ENCODE data around the gene LAD1.

LAD1 gene

DNA sequence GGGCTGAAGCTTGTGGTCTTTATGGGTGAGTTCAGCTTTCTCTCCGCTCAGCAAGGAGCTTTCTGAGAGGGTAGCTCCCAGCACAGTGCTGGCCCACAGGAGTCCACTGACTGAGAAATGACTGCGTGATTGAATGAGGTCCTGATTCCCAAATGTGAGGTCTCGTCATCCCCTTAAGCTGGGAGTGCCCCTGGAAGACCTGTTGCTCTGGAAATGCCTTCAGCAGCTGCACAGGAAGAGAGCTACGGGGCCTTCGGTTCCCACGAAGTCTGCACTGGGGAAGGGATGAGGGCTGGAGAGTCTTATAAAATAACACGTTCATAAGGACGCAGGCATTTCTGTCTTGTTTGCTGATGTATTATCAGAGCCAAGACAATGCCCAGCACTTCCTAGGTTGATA, 35.7 kb downstream of the LAD1 start:
- no peak for DNase-seq (ENCODE audit: low read depth)

DNA sequence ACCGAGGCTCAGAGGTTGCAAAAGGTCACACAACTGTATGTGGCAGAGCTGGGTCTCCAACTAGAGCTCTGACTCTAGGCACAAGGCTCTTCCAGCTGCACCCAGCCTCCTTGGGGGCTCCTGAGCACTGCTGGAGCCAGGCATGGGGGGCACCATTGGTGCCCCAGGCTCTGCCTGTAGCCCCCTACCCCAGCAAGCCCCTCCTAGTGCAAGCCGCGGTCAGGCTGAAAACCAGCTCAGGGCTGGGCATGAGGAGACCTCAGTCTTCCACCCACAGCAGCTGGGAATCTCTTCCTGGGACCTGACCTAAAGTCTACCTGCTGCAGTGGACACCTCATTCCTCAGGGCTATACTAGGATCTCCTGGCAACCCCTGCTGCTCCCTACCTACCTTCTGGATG, 36.2 kb downstream of the LAD1 start:
- DNase-seq (ENCODE audit: low read depth), result no peak

DNA sequence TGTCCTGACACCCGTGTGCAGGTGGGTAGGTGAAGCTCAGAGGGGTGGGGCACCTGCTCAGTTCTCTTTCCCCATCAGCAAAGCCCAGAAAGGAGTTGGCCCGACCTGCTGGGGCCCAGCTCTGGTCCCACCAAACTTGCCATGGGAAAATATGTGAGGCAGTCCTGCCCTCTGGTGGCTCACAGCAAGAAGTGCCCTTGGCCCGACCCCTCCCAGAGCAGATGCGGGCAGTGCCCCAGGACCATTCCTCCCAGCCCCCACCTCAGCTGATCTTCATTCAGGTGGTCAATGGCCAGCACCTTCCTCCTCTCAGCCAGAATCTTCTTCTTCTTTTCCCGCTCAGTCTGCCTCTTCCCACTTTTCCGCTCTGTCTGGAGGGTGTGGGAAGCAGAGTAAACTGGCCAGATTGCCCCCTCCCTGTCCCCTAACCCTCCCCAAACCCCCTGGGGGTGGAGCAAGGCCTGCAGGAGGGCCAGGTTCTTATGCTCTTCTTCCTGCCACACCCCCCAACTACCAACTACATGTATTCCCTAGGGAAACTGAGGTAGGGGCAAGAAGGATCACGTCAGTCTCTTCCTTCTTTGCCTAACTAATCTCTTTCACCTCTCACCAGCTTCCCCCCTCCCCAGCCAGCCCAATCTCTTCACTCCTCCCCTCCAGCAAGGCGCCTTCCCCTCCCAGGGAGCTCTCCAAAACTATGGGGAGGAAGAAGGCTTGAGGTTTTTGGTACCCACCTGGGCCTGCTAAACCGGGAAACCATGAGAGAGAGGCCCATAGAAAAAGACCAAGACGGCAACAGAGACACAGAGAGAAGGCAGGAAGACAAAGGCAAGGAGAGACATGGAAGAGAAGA, 37.2 kb downstream of the LAD1 start:
- DNase-seq (ENCODE audit: low read depth), result no peak

DNA sequence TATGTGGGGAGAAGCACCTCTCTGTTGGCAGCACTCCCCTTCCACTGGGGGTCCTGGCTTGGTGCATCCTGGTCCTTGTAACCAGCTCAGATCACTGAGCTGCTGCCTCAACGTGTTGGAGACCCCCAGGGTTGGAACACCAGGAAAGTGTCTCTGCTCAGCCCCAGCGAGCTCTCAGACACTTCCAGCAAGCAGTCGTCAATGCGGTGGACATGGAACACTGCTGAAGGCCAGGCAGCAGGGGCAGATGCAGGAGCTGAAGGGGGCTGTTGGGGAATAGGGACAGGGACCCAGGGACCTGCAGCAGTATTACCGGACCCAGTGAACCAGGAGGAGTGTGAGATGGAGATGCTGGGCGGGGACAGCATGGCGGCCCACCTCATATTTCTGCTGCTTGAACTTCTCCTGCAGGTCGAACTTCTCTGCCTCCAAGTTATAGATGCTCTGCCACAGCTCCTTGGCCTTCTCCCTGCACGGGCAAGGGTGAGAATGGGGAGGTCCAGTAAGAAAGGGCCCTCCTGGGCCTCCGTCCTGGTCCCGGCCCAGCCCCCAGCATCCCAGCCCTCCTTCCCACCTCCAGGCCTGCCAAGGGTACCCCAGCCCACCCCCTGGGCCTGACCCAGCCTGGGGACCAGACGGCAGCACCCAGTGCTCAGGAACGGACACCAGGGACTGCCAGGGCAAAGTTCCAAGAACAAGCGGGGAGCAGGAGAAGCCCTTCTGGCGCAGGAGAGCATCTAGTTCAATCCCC, 38.0 kb downstream of the LAD1 start:
- DNase-seq (ENCODE audit: low read depth), result no peak

DNA sequence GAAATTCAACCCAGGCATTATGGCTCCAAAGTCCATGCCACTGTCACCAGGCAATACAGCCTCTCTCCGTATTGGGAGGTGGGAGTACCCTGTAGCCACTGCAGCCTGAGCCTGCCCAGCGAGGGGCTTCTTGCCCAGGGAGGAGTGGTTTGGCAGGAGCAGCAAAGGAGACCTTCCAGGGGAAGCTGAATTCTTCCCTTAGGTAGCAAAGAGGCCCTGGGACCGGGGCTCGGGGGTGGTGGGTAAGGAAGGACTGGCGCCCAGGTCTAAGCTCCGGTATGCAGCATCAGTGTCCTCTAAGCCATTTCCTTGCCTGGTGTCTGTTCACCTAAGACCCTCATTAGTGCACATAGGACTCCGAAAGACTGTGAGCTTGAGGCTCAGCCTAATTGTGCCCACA, 38.6 kb downstream of the LAD1 start:
- DNase-seq (ENCODE audit: low read depth), result no peak

DNA sequence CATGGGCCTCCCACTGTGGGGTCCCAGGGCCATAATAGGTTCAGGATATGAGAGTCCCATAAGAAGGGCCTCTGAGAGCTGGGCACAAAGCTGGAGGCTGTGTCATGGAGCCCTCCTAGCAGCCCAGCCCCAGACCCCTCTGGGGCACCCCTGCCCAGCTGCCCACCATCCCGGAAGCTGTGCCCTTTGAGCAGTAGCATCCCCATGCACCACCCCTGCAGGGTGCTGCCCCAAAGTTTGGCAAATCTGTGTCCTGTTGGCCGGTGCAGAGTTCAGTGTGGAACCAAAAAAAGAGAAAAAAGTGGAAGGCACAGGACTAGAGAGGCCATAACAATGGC, 39.3 kb downstream of the LAD1 start:
- no peak for DNase-seq (ENCODE audit: low read depth)

DNA sequence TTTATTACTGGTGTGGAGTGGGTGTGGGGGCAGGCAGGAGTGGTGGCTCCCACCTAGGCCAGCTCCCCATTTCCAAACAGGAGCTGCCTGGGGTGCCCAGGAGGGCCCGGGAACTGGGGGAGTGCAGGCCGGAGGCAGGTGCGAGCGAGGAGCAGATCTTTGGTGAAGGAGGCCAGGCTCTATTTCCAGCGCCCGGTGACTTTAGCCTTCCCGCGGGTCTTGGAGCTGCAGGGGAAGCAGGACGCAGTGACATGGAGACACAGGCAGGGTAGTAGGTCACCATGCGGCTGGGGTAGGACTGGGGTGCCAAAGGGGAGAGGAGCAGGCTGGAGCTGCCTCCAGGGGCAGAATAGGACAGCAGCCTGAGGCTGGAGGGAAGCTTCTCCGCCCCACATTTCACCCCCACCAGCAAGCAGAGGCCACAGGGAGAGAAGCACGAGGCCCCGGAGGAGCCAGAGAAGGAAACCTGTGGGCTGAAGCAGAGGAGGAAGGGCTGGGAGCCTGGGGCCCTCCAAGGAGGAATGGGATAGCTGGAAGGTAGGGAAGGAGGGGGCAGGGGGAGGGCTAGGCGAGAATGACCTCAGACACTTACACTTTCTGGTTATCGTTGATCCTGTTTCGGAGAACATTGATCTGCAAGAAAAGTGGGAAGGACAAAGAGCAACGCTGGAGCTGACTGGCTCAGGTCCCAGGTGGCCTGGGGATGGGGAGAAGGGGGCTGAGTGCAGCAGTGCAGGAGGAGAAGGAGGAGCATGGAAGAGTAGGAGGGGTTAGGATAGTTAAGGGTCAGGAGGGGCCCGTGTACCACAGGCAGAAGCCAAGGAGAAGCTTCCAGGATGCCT, 39.9 kb downstream of the LAD1 start:
- DNase-seq (ENCODE audit: low read depth), result no peak

DNA sequence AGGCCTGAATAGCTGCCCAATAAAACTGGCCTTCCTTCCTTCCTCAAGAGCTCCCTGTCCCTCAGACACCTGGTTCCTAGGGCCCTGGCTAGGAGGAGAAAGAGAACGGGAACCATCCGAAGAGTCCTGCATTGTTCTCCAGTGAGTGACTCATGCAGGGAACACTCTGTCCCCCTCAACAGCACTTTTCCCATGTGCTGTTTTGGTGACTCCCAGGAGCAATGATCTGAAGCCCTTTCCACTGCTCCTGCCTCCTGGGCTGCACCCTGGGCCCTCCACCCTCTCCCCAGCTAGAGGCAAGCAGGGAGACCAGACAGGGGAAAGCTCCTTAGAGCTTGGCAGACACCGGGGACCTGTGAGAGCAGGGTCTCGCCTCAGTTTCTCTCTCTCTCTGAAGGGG, 40.5 kb downstream of the LAD1 start:
- DNase-seq (ENCODE audit: low read depth), result no peak

DNA sequence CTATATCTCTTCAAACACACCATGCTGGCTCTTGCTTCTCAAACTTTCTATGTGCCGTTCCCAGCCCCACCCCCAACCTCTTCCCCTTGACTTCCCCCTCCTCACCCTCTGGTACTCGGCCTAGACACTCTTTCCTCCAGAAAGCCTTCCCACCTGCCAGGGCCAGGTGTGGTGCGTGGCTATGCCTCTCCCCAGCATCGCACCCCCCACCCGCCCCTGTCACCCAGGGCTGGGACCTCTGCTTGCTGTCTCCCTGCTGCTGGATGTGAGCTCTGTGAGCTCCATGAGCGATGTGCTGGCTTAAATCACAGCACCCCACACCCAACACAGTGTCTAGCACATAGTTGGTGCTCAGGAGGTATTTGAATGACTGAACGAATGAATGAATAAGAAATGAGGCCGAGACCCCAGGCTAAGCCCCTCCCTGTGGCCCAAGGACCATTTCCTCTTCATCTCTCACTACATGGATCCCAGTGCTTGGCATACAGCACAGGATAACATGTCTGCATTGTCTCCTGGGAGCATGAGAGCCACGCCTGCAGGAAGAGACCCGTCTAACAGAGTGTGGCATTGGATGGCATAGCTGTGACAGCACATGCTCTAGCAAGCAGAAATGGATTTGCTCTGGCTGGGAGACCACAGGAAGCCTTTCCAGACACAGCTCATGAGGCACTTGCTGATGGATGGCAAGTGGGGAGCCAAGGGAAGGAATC, 41.3 kb downstream of the LAD1 start:
- no peak for DNase-seq (ENCODE audit: low read depth)

DNA sequence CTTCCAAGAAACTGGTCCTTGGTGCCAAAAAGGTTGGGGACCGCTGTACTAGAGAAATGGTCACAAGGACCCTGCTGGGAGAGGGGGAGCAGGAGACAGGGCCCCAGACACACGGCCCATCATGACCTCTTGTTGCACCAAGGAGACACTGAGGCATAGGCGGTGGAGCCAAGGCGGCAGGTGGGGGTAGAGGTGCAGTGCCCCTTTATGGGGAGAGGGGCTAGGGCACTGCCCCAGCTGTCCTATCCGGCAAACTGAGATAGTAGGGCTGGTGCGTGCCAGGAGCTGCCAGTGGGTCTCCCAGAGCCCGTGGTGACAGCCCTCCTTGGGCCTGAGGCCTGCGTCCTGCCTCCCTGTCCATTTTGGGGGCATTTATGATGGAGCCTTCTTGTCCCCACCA, 41.9 kb downstream of the LAD1 start:
- DNase-seq (ENCODE audit: low read depth), result no peak

DNA sequence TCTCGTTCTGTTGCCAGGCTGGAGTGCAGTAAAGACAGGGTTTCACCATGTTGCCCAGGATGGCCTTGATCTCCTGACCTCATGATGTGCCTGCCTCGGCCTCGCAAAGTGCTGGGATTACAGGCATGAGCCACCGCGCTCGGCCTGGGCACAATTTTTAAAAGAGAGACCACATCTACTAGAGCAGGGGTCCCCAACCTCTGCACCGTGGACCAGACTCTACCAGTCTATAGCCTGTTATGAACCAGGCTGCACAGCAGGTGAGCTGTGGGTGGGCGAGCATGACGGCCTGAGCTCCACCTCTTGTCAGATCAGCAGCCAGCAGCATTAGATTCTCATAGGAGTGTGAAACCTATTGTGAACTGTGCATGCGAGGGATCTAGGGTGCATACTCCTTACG, 42.4 kb downstream of the LAD1 start:
- DNase-seq (ENCODE audit: low read depth), result no peak

DNA sequence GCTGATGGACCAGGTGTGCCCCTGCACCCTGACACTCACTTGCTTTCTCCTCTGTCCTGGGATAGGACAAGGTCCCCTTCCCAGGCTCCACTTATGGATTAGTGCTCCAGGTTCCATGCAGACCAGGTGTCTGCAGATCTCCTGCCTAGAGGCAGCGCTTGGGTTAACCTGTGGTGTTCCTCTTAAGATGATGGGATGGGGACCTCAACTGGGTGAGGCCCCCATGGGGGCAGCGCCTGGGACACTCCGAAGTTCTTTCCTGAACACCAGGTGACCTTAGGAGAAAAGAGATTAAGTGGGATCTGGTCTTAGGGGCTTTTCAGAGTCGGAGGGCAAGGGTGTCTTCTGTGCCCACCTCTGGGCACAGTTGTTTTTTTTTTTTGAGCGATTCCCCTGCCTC, 42.9 kb downstream of the LAD1 start:
- no peak for DNase-seq (ENCODE audit: low read depth)

DNA sequence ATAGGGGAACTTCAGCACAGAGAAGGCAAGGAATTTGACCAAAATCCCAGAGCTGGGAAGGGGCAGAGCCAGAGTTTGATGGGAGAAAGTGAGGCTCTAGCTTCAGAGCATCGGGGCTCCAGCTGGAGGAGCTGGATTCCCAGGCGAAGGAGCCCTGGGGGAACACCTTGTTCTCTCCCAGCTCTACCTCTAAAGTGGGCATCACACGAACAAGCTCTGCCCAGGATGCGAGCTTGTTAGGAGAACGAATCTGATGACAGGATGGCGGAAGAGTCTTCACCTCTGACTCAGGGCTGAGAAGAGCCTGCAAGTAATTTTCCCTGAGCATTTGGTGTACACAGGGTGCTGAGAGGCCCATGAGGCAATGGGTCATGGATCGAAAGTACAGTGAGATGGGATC, 43.7 kb downstream of the LAD1 start:
- DNase-seq (ENCODE audit: low read depth), result no peak

DNA sequence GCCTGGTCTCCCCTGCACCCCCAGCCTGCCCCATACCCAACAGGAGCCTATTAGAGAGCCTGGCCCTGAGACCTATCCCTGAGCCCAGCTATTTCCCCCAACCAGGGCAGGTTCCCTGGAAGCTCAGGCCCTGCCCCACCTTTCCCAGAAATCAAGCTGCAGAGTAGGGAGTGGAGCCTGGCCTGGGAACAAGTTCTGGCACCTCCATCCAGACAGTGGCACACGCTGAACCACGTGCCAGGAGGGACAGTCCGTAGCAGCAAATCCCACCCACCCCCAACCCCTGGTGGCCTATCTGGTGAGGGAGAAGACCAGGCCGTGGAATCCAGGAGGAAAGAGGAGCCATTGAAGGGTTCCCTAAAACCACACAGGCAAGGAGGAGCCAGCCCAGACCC, 44.2 kb downstream of the LAD1 start:
- no peak for DNase-seq (ENCODE audit: low read depth)

DNA sequence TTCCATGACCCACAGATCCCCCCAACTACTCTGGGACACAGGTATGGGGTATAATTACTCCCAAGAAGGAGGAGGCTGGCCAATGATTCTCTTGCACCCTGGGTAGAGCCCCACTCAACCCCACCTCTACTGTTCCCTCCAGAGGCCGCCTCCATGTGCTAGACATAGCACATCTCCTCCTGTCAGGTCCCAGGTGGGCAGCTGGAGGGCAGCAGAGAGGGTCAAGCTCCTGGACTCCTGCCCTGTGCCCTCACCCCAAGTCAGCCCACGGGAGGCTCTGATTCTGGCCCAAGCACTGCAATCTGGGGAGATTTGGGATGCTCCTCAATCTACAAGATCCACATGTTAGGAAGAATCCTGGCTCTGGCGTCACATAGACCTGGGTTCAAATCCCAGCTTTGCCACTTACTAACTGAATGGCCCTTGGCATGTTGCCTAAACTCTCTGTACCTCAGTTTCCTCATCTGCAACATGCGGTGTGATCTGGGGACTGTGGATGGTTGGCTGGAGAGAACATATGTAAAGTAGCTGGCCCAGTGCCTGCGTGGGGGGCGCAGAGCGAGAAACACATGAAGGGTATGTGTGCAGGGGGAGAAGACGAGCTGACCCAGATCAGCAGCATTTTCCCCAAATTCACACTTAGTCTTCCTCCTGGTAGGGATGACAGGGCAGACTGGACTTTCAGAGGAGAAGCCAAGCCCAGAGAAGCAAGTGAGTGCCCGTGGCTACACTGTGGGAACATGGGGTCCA, 44.8 kb downstream of the LAD1 start:
- no peak for DNase-seq (ENCODE audit: low read depth)

DNA sequence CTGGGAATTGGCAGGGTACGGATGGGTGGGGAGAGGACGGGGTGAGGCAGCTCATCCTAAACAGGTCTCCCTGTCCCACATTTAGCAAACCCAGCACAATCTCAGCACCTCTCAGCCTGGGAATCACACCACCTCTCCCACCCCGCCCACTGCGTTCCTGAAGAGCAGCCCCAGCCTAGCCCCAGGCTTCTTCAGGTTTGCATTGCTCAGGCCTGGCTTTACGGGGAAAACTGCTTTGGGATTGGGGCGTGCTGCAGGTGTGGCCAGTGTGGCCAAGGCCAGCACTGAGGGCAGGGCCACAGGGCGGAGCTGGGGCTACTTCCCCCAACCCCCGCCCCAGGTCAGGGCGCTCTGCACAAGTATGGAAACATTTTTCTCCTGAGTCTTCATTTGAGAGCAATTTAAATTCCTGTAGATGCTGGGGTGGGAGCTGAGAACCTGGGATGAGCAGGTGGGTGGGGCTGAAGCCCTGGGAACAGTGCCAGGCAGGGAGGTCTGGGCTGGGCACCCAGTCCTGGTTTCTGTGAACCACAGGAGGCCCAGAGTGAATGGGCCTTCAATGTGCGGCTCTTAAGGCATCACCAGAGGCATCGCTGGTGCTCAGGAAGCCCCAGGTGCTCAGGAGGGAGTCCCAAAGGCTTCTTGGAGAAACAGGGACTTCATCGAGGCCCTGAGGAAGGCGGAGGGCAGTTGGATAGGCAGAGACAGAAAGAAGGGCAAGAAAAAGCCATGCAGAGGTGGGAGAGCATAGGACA, 45.8 kb downstream of the LAD1 start:
- no peak for DNase-seq (ENCODE audit: low read depth)

DNA sequence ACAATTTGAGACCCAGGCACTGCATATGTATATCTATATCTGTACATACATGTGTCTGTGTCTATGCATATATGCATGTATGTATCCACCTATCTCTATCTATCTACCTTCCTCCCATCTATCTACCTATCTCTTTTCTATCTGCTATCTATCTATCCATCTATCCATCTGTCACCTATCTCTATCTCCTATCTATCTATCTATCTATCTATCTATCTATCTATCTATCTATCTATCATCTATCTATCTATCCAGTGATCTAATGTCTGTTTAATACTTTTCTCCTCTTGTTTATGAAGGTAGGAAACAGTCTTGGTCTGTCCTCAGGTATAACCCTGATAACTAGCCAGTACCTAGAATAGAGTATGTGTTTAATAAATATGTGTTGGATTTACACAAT, 47.5 kb downstream of the LAD1 start:
- no peak for DNase-seq (ENCODE audit: low read depth)

DNA sequence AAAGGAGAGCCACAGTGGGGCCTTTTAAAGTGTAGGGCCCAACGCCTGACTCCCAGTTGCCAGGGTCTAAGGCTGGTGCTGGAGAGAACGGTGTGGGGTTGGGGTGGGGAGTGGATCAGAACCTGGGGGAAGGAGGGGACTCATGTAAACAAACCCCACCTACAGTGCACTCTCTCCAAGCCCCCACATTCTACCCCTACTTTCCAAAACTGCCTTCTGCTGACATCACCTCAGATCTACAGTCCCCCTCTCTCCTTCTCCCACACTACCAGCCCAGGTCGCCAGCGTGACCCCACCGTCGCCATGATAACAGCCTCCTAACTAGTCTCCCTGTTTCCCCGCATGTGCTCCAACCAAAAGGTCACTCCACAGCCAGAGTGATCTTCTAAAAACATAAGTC, 48.2 kb downstream of the LAD1 start:
- DNase-seq (ENCODE audit: low read depth), result no peak

DNA sequence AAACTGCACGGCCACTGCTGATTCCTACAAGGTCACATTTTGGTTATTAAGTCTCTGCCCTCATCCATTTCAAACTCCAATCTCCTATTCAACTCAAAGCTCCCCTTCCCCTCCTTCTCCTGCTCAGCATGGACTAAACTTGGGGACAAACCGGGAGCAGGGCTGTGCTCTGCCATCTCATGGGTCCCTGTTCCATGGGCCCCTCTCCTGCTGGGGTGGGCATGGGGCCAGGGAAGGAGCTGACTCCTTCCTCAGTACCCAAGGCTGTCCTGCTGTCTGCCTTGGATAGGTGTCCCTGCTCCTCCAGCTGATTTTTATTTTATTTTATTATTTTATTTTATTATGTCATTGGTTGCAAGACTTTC, 48.8 kb downstream of the LAD1 start:
- no peak for DNase-seq (ENCODE audit: low read depth)

DNA sequence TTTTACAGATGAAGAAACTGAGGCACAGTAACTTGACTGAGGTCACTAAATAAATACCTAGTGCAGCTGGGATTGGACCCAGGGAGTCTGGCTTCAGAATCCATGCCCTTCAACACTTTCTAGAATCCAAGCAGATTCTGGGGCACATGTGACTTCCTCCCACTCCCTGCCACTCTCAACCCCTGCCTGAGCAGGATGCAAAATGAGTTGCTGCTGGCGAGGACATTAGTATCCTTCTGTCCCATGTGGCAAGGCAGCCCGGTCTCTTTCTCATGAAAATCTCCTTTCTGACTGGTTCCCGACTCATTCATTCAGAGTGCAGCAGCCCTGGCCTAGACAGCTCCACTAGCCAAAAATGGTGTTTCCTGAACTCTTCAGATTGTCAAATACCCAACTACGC, 50.0 kb downstream of the LAD1 start:
- DNase-seq (ENCODE audit: low read depth), result no peak

DNA sequence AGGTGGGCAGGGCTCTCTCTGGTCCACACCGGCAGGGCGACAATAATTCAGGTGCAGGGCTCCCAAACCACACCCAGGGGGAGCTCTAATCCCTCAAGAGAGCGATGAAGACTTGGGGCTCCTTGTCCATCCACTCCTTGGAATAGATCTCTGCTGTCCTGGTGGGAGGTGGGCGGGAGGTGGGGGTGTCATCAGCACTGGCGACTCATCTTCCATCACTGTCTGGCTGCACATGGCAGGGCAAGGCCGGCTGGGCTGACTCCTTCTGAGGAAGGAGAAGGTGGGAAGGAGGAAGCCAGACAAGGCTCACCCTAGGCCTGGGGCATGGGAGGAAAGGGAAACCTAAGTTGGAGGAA, 50.9 kb downstream of the LAD1 start:
- no peak for DNase-seq (ENCODE audit: low read depth)
